Activated CD4-positive, alpha-beta T cell treated with anti-CD3 and anti-CD28 coated beads, Interleukin-2, amount 10 ng/mL, durations not matched to agents 24 days and 14 days (primary cell): ENCODE measurements around the gene CDKN2B-AS1. TPM values are rescaled to one million over a fixed set of nuclear protein-coding genes. Genes with fewer than 3 reads are reported as not detected.

ENCODE experiments used
- DNase-seq: peaks from one replicate; pipeline ENCODE4 v3.0.0; 2022
- H3K27ac Mint-ChIP-seq: one replicate; pipeline ENCODE4 v1.8.0; 2022; ENCODE audit warnings: mild to moderate bottlenecking, mixed read lengths
- H3K27me3 Mint-ChIP-seq: one replicate; pipeline ENCODE4 v1.8.0; 2022; ENCODE audit warnings: mixed read lengths
- H3K36me3 Mint-ChIP-seq: one replicate; pipeline ENCODE4 v1.8.0; 2022; ENCODE audit warnings: low read depth, mild to moderate bottlenecking, mixed read lengths
- H3K4me1 Mint-ChIP-seq: one replicate; pipeline ENCODE4 v1.8.0; 2021; ENCODE audit warnings: mixed read lengths
- H3K4me3 Mint-ChIP-seq: one replicate; pipeline ENCODE4 v1.8.0; 2022; ENCODE audit warnings: mild to moderate bottlenecking, moderate library complexity, mixed read lengths
- H3K9me3 Mint-ChIP-seq: one replicate; pipeline ENCODE4 v1.8.0; 2021; ENCODE audit warnings: mixed read lengths
- intact Hi-C: fragments of 100-400 bp; cut with micrococcal nuclease; formaldehyde crosslinking; loops from one replicate; pipeline ENCODE4 v1.15.1; 2023
- total RNA-seq: library from RNA; stranded (reverse); gene quantifications from 2 replicates; pipeline ENCODE4 v1.2.3, GENCODE V29; 2022

The CDKN2B-AS1 gene
- total RNA-seq, 1 donor from 2014 or later = 0.42 TPM

DNA sequence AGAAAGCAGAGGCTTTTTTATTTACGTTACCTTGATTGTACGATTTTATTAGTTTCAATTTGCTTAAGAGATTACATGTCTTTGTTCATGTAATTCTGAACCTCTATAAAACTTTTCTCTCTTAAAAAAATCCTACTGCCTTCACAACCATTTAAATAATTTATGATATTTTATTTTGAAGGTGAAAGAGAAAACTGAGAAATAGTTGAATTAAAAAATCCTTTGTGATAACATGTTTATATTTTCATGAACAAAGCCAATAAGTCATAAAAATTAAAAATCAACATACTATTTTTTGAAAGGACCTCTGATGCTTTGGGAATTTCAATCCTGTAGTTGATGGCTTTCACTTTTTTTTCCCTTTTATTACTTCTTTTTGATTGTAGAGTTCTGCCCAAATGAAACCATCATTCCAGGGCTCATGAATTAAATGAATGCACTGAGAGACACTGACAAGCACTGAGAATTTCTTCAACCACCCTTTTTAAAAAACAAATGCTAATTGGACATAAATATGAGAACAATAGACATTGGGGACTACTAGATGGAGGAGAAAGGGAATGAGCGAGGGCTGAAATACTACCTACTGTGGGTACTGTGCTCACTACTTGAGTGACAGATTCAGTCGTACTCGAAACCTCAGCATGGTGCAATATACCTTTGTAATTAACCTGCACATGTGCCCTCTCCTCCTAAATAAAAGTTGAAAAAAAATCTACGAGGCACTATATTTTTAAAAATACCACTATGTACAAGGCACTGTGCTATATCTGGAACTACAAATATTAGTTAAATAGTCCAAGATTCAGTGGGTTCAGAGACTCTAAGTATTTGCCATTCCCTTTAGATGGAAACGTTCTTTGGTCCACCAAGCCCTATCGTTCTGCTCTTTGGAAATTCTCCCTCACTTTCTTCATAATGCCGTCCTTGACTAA, 6.3 kb upstream of the CDKN2B-AS1 start:
- peaks cover 65% of the 10 kb centered on the region for H3K27me3 Mint-ChIP-seq
- no peak overlapping the region for H3K4me3 Mint-ChIP-seq
- H3K4me1 Mint-ChIP-seq = peaks cover 24% of the 10 kb centered on the region
- peaks cover 10% of the 10 kb centered on the region for H3K9me3 Mint-ChIP-seq
- no peak for DNase-seq
- H3K27ac Mint-ChIP-seq = no peak overlapping the region
- H3K36me3 Mint-ChIP-seq = peaks cover 9% of the 10 kb centered on the region
- intact Hi-C loops = no loop called here

DNA sequence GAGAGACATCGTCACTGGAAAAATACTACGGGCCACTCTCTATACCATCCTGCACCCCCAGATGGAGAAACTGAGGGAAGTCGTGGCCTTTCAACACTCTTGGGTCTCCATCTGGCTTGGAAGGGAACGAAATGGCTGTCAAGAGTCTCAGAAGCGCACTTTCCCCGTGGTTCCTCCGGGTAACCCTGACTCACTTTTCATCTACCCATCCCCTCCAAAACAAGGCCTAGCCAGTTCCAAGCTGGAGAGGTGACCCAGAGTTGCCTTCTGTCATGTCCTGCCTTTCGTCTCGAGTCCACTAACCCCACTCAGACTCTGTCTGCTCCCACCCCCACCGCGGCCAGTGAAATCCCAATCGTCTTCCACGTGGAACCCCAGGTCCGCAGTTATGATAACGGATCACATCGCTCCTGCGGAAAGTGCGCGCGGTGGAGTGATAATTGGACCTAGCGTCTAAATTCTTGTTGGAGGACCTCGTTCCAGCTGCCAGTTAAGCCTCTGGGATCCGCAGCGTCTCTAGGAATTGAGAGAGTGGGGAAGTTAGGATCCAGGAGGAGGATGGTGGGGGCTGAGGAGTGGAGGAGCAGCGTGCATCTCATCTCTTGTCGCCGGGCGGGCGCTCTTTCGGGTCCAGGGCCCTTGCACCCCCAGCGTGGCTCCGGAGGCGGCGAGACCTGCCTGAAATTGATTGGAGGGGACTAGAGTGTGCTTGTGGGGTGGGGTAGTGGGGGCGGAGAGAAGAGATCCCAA, 5.0 kb upstream of the CDKN2B-AS1 start:
- DNase-seq = no peak
- peaks cover 56% of the 10 kb centered on the region for H3K27me3 Mint-ChIP-seq
- H3K27ac Mint-ChIP-seq = no peak overlapping the region
- H3K4me3 Mint-ChIP-seq = no peak overlapping the region
- H3K36me3 Mint-ChIP-seq = peaks cover 9% of the 10 kb centered on the region
- intact Hi-C loops = loop anchor here (1.0 kb wide), 1 partner anchor 14 kb away; no protein-coding TSS in a partner anchor
- peaks cover 10% of the 10 kb centered on the region for H3K9me3 Mint-ChIP-seq
- peaks cover 31% of the 10 kb centered on the region for H3K4me1 Mint-ChIP-seq

DNA sequence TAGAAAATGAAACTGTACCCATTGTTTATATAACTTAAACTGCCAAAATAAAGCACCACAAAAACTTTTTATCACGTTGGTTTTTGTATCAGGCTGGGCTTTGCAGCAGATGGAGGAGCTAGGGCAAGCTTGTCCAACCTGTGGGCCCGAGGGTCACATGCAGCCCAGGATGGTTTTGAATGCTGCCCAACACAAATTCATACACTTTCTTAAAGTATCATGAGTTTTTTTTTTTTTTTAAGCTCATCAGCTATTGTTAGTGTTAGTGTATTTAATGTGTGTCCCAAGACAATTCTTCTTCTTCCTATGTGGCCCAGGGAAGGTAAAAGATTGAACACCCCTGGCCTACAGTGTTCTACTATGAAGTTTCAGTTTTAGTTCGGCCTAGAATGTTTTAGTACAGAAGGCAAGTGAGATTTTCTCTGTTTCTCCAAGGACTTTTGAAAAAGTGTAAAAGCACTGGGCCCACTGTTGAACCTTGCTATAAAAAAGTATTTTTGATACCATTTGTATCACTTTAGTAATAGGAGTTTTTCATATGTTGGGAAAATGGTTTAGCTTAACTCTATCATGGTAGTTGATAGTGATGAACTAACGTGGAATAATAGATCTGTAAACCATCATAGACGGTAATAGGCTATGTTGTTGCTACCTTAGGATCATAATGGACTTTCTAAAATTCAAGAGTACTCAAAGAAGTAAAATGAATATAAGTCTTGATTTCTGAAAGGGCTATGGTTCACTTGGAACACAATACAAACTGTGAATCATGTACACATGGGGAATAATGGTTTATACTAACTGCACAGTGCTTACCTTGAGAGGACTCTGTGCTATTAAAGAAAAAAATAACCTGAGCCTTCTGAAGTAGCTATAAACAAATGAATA, 3.3 kb upstream of the CDKN2B-AS1 start:
- no peak overlapping the region for H3K4me3 Mint-ChIP-seq
- DNase-seq = no peak
- peaks cover 10% of the 10 kb centered on the region for H3K9me3 Mint-ChIP-seq
- intact Hi-C loops = no loop called here
- peaks cover 38% of the 10 kb centered on the region for H3K4me1 Mint-ChIP-seq
- peaks cover 9% of the 10 kb centered on the region for H3K36me3 Mint-ChIP-seq
- H3K27ac Mint-ChIP-seq = no peak overlapping the region
- H3K27me3 Mint-ChIP-seq = peaks cover 52% of the 10 kb centered on the region

- H3K9me3 Mint-ChIP-seq = peaks cover 10% of the 10 kb centered on the region
- H3K27me3 Mint-ChIP-seq = peaks cover 57% of the 10 kb centered on the region
- intact Hi-C loops = no loop called here
- DNase-seq = no peak
- H3K4me3 Mint-ChIP-seq = peak overlapping the region; percentile 88
- peaks cover 9% of the 10 kb centered on the region for H3K36me3 Mint-ChIP-seq
- no peak overlapping the region for H3K27ac Mint-ChIP-seq
- peaks cover 38% of the 10 kb centered on the region for H3K4me1 Mint-ChIP-seq
These were observed 1.6 kb upstream of the CDKN2B-AS1 start for GRCh38 chr9:21993007-21993406.

DNA sequence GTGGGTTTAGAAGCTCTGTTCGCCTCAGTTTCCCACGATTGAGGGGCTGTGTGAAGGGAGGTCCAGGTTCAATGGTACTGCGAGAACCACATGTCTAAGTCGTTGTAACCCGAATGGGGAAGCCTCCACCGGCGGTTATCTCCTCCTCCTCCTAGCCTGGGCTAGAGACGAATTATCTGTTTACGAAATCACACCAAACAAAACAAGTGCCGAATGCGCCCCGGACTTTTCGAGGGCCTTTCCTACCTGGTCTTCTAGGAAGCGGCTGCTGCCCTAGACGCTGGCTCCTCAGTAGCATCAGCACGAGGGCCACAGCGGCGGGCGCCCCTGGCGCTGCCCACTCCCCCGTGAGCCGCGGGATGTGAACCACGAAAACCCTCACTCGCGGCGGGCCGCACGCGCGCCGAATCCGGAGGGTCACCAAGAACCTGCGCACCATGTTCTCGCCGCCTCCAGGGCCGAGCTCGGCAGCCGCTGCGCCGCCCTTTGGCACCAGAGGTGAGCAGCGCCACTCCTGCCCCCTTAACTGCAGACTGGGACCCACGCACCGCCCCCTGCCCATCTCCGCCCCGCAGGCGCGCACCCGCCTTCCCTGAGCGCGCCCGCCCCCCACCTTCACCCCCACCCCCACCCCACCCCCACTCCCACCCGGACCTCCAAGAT, 567 bp upstream of the CDKN2B-AS1 start, which contains the start of gene CDKN2A:
CDKN2A (minus strand) TSS at position 500 of the 663 bp plus-strand sequence.
- H3K9me3 Mint-ChIP-seq = peaks cover 10% of the 10 kb centered on the region
- DNase-seq = peak; percentile 88
- H3K27ac Mint-ChIP-seq = peak within 1 kb of the TSS; percentile 95
- H3K4me3 Mint-ChIP-seq = peak within 1 kb of the TSS; percentile 88
- H3K27me3 Mint-ChIP-seq = peaks cover 55% of the 10 kb centered on the region
- intact Hi-C loops = loop anchor here (2.0 kb wide), 1 partner anchor 19 kb away; no protein-coding TSS in a partner anchor
- H3K4me1 Mint-ChIP-seq = peaks cover 34% of the 10 kb centered on the region
- peaks cover 8% of the 10 kb centered on the region for H3K36me3 Mint-ChIP-seq

DNA sequence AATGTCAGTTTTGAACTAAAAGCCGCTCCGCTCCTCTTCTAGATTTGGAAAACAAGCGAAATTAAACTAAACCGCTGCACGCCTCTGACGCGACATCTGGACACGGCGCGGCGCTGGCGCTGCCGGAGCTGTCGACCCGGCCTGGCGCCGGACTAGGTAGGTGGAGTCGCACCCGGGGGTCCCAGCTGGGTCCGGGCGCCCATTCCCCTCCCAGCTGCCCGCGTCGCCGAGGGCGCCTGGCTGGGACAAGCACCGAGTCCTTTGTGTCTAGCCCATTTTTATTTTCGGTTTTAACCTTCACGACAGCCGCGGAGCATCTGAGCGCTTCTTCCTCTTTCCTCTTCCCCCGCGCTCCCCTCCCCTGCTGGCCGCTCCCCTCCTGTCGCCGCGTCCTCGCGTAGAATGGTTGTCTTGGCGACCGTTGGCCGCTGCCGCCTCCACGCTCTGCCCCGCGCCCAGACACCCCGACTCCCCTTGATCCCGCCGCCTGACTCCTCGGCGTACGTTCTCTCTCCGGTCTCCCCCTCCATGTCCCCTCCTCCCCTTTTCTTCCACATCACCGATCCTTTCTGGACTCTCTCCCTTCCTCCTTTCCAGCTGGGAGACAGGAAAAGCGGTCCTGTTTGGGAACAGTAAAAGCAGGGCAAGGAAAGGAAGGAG, 545 bp downstream of the CDKN2B-AS1 start:
- H3K9me3 Mint-ChIP-seq = peaks cover 4% of the 10 kb centered on the region
- H3K36me3 Mint-ChIP-seq = peaks cover 2% of the 10 kb centered on the region
- peaks cover 31% of the 10 kb centered on the region for H3K4me1 Mint-ChIP-seq
- H3K27ac Mint-ChIP-seq = peak overlapping the region; percentile 95
- H3K4me3 Mint-ChIP-seq = peak overlapping the region; percentile 88
- peak; percentile 95 for DNase-seq
- intact Hi-C loops = loop anchor here (1.0 to 2.0 kb wide), 2 partner anchors 20 to 182 kb away; no protein-coding TSS in a partner anchor
- H3K27me3 Mint-ChIP-seq = peaks cover 51% of the 10 kb centered on the region

- peak overlapping the region; percentile 88 for H3K4me3 Mint-ChIP-seq
- H3K9me3 Mint-ChIP-seq = no peaks in the 10 kb centered on the region
- H3K36me3 Mint-ChIP-seq = no peaks in the 10 kb centered on the region
- peak; percentile 77 for DNase-seq
- intact Hi-C loops = loop anchor here (1.0 to 2.0 kb wide), 3 partner anchors 12 to 183 kb away; no protein-coding TSS in a partner anchor
- peak overlapping the region; percentile 95 for H3K27ac Mint-ChIP-seq
- H3K4me1 Mint-ChIP-seq = peaks cover 27% of the 10 kb centered on the region
- H3K27me3 Mint-ChIP-seq = peaks cover 51% of the 10 kb centered on the region
These were observed 1.2 kb downstream of the CDKN2B-AS1 start for GRCh38 chr9:21995666-21996398.

DNA sequence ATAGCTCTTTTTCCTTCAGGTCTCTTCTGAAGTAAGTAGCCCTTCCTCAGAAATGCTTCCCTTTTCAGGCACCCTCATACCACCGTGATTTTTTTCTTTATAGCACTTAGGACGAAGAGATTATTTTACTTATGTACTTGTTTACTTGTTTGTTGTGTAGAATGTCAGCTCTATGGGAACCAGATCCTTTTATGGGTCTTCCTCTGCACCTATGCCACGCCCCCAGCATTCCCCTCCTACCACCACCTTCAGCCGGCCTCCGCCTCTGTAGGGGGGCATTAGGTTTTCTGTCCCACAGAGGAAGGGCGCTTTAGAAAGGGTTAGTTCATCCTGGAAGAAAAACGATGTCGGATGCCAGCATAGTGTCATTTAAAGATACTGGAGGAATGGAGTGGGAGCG, 1.8 kb downstream of the CDKN2B-AS1 start:
- DNase-seq = no peak
- Mint-ChIP-seq H3K9me3 (no peaks in the 10 kb centered on the region), H3K4me1 (peaks cover 24% of the 10 kb centered on the region), H3K27me3 (peaks cover 52% of the 10 kb centered on the region), H3K4me3 (peak overlapping the region; percentile 88), H3K27ac (no peak overlapping the region), H3K36me3 (no peaks in the 10 kb centered on the region)
- intact Hi-C loops = loop anchor here (1.0 kb wide), 1 partner anchor 12 kb away; no protein-coding TSS in a partner anchor

GRCh38 chr9:21996858-21997257, 2.3 kb downstream of the CDKN2B-AS1 start:
- intact Hi-C loops = loop anchor here (1.0 kb wide), 1 partner anchor 11 kb away; no protein-coding TSS in a partner anchor
- no peak for DNase-seq
- peaks cover 22% of the 10 kb centered on the region for H3K4me1 Mint-ChIP-seq
- no peaks in the 10 kb centered on the region for H3K9me3 Mint-ChIP-seq
- peaks cover 55% of the 10 kb centered on the region for H3K27me3 Mint-ChIP-seq
- no peaks in the 10 kb centered on the region for H3K36me3 Mint-ChIP-seq
- H3K4me3 Mint-ChIP-seq = peak overlapping the region; percentile 88
- H3K27ac Mint-ChIP-seq = no peak overlapping the region

DNA sequence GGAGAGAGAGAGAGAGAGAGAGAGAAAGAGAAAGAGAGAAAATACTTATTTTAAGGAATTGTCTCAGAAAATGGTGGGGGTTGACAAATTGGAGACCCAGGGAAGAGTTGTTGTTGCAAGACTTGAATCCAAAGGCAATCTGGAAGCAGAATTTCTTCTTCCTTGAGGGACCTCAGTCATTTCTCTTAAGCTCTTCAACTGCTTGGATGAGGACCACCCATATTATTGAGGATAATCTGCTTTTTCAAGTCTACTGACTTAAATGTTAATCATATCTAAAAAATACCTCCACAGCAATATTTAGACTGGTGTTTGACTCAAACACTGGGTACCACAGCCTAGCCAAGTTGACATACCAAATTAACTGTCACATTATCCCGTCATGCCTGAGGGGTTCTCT, 2.9 kb downstream of the CDKN2B-AS1 start:
- Mint-ChIP-seq H3K36me3 (no peaks in the 10 kb centered on the region), H3K9me3 (no peaks in the 10 kb centered on the region), H3K4me1 (peaks cover 22% of the 10 kb centered on the region), H3K4me3 (no peak overlapping the region), H3K27me3 (peaks cover 61% of the 10 kb centered on the region), H3K27ac (no peak overlapping the region)
- intact Hi-C loops = no loop called here
- no peak for DNase-seq

- Mint-ChIP-seq H3K9me3 (no peaks in the 10 kb centered on the region), H3K4me3 (no peak overlapping the region), H3K27ac (no peak overlapping the region), H3K27me3 (peaks cover 62% of the 10 kb centered on the region), H3K4me1 (peaks cover 22% of the 10 kb centered on the region), H3K36me3 (no peaks in the 10 kb centered on the region)
- DNase-seq = no peak
- intact Hi-C loops = no loop called here
These were observed 3.4 kb downstream of the CDKN2B-AS1 start for GRCh38 chr9:21998026-21998425.

GRCh38 chr9:22002038-22002437, 7.4 kb downstream of the CDKN2B-AS1 start:
- no peak for DNase-seq
- peaks cover 14% of the 10 kb centered on the region for H3K4me1 Mint-ChIP-seq
- peaks cover 3% of the 10 kb centered on the region for H3K36me3 Mint-ChIP-seq
- no peaks in the 10 kb centered on the region for H3K9me3 Mint-ChIP-seq
- H3K27ac Mint-ChIP-seq = no peak overlapping the region
- intact Hi-C loops = no loop called here
- peaks cover 78% of the 10 kb centered on the region for H3K27me3 Mint-ChIP-seq
- no peak overlapping the region for H3K4me3 Mint-ChIP-seq
